HG02798 (cell line): ENCODE data around the gene PDXK.
A peak's percentile ranks its signal among the peaks of the same experiment; 100 is the strongest.
"Not testable (repeated sequence)": the region's sequence is repeated elsewhere in the genome, so short reads cannot be mapped to it uniquely, and the experiment has no call there.

Experiments
- ATAC-seq: cut with Tn5 transposase; IDR thresholded peaks from one replicate; pipeline ENCODE4 v1.9.1; 2021; ENCODE audit warnings: mild to moderate bottlenecking; ENCODE audit not compliant: unreplicated experiment, poor library complexity

PDXK gene

GRCh38 chr21:43718872-43719747 is at the start of gene PDXK:
Gene PDXK, plus strand, starts transcription at chr21:43719129. Its CDS starts 166 bp downstream, at chr21:43719295.
- ATAC-seq, result peak; percentile 76

GRCh38 chr21:43669828-43670605 is 48.9 kb upstream of the PDXK start:
- no peak for ATAC-seq

- ATAC-seq, result no peak
These were observed 43.1 kb upstream of the PDXK start for GRCh38 chr21:43675871-43676270.

- no peak for ATAC-seq
These were observed 42.5 kb upstream of the PDXK start for GRCh38 chr21:43676391-43676790.

GRCh38 chr21:43679951-43680350 is 39.0 kb upstream of the PDXK start:
- no peak for ATAC-seq

GRCh38 chr21:43680421-43680820 is 38.5 kb upstream of the PDXK start:
- not testable (repeated sequence) for ATAC-seq

GRCh38 chr21:43681650-43682049 is 37.3 kb upstream of the PDXK start:
- ATAC-seq, result no peak

- no peak for ATAC-seq
These were observed 34.5 kb upstream of the PDXK start for GRCh38 chr21:43684424-43684823.

GRCh38 chr21:43686811-43687565 is 31.9 kb upstream of the PDXK start:
- ATAC-seq, result no peak

- no peak for ATAC-seq
These were observed 31.1 kb upstream of the PDXK start for GRCh38 chr21:43687566-43688399.

- ATAC-seq, result no peak
These were observed 30.0 kb upstream of the PDXK start for GRCh38 chr21:43688906-43689305.

- ATAC-seq, result no peak
These were observed 29.2 kb upstream of the PDXK start for GRCh38 chr21:43689556-43690337.

- ATAC-seq, result no peak
These were observed 28.6 kb upstream of the PDXK start for GRCh38 chr21:43690346-43690745.

- no peak for ATAC-seq
These were observed 27.7 kb upstream of the PDXK start for GRCh38 chr21:43691086-43691795.

- ATAC-seq, result no peak
These were observed 27.1 kb upstream of the PDXK start for GRCh38 chr21:43691801-43692200.

GRCh38 chr21:43692949-43693348 is 26.0 kb upstream of the PDXK start:
- no peak for ATAC-seq

- ATAC-seq, result no peak
These were observed 24.9 kb upstream of the PDXK start for GRCh38 chr21:43693981-43694380.

GRCh38 chr21:43694437-43695079 is 24.4 kb upstream of the PDXK start:
- no peak for ATAC-seq
